NB4 (cell line): ENCODE measurements around the gene NAIF1.

Experiments
- POLR2A ChIP-seq: IDR thresholded peaks from 2 replicates; pipeline ENCODE4 v1.6.1; 2011; ENCODE audit warnings: mild to moderate bottlenecking; ENCODE audit not compliant: insufficient read length; ENCODE audit errors: extremely low read depth
- TF ChIP-seq, protein P1 (sequence below): IDR thresholded peaks from one replicate; pipeline ENCODE4 v1.5.1; 2012; ENCODE audit warnings: low read depth, low read length
- TF ChIP-seq, protein P2 (sequence below): IDR thresholded peaks from 2 replicates; pipeline ENCODE4 v1.6.1; 2011; ENCODE audit warnings: low read depth, low read length

DNA sequence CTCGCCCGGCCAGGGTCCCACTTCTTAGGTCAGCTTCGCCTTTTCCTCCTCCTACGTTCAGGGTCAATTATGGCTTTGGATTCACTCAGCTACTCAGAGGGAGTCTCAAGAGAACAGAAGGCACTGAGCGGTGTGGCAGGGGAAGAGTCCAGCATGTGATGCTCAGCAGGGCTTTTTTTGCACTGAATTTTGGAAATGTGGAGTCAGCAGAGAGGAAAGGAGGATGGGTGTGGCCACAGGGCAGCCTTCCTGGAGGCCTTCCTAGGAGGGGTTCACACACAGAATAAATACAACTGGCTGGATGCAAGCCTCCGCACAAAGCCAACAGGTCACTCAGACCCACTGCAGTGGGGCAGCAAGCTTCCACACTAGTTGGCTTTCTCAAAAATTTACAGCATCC is 4.8 kb downstream of the NAIF1 start:
- TF ChIP-seq, protein P1, sequence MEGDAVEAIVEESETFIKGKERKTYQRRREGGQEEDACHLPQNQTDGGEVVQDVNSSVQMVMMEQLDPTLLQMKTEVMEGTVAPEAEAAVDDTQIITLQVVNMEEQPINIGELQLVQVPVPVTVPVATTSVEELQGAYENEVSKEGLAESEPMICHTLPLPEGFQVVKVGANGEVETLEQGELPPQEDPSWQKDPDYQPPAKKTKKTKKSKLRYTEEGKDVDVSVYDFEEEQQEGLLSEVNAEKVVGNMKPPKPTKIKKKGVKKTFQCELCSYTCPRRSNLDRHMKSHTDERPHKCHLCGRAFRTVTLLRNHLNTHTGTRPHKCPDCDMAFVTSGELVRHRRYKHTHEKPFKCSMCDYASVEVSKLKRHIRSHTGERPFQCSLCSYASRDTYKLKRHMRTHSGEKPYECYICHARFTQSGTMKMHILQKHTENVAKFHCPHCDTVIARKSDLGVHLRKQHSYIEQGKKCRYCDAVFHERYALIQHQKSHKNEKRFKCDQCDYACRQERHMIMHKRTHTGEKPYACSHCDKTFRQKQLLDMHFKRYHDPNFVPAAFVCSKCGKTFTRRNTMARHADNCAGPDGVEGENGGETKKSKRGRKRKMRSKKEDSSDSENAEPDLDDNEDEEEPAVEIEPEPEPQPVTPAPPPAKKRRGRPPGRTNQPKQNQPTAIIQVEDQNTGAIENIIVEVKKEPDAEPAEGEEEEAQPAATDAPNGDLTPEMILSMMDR: no peak
- TF ChIP-seq POLR2A: no peak
- TF ChIP-seq, protein P2, sequence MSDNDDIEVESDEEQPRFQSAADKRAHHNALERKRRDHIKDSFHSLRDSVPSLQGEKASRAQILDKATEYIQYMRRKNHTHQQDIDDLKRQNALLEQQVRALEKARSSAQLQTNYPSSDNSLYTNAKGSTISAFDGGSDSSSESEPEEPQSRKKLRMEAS: no peak
